Measurements from ENCODE around the gene FCER2. TPM values are rescaled to one million over a fixed set of nuclear protein-coding genes. Genes with fewer than 3 reads are reported as not detected.

FCER2 gene
- polyA plus RNA-seq, 10 donors = 0.22 to 0.97 (median 0.48) TPM; not detected in 1

GRCh38 chr19:7704280-7705060 lies 2.5 kb upstream of the FCER2 start:
- DNase-seq = no peak

DNA sequence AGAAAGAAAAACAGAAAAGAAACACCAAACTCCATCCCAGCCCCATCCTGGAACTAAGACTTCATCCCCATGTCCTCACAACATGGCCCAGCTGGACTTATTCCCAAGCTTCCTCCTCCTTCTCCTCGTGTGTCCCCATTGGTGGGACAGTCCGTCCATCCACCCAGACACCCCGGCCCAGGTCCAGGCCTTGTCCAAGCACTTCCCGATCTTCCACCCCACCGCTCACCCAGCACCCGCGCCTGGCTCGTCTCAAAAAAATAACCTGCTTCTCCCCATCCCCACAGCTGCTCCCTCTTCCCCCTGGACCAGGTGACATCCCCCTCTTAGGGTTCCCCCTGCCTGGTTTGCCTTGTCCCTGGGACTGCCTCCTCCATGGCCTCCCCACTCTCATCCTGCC lies 1.4 kb upstream of the FCER2 start:
- DNase-seq = no peak

GRCh38 chr19:7701049-7701653 lies 780 bp downstream of the FCER2 start:
- no peak for DNase-seq

- DNase-seq = no peak
Observed at GRCh38 chr19:7699417-7700401, 2.2 kb downstream of the FCER2 start.

- DNase-seq = no peak
Observed at GRCh38 chr19:7699003-7699402, 2.9 kb downstream of the FCER2 start.

- DNase-seq = no peak
Observed at GRCh38 chr19:7698583-7698982, 3.3 kb downstream of the FCER2 start.

GRCh38 chr19:7697721-7698287 lies 4.1 kb downstream of the FCER2 start:
- no peak for DNase-seq

GRCh38 chr19:7694499-7694898 lies 7.4 kb downstream of the FCER2 start:
- DNase-seq = no peak

DNA sequence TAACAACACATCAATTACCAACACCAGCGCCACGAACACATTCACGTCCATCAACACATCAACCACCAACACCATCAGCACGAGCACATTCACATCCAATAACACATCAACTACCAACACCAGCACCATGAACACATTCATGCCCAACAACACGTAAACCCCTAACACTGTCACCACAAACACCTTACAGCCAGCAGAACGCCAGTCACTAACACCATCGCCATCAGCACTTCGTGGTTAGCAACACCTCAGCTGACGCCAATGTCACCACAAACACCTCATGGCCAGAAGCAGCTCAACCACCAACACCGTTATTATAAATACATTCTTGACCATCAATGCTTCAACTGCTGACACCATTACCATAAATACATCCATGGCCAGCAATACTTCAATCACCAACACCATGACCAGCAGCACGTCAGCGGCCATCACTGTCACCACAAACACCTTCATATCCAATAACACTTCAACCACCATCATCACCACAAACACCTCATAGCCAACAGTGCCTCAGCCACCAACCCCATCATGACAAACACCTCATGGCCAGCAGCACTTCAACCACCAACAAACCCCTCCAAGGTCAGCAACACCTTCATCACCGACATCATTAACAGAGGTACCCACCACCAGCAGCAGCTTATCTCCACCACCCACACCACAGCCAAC lies 9.4 kb downstream of the FCER2 start:
- DNase-seq = no peak

DNA sequence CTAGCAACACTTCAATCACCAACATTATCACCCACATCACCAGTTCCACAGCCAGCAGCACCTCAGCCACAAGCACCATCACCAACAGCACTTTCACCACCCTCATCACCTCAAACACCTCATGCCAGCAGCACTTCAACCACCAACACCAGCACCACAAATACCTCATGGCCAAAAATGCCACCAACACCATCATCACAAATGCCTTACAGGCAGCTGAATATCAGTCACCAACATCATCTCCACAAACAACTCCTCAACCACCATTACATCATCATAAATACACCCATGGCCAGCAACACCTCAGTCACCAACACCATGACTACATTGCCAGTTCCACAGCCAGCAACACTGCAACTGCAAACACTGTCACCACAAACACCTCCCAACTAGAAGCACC lies 10.4 kb downstream of the FCER2 start:
- DNase-seq = no peak

DNA sequence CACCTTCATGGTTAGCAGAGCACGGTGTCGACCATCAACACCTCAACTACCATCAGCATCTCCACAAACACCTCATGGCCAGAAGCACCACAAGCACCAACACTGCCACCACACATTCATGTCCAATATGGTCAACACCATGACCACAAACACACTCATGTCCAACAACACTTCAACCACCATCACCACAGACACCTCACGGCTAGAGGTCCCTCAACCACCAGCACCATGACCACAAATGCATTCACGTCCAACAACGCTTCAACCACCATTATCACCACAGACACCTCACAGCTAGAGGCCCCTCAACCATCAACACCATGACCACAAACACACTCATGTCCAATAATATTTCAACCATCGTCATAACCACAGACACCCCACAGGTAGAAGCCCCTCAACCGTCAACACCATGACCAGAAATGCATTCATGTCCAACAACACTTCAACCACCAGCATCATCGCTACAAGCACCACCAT lies 11.1 kb downstream of the FCER2 start:
- DNase-seq = no peak

DNA sequence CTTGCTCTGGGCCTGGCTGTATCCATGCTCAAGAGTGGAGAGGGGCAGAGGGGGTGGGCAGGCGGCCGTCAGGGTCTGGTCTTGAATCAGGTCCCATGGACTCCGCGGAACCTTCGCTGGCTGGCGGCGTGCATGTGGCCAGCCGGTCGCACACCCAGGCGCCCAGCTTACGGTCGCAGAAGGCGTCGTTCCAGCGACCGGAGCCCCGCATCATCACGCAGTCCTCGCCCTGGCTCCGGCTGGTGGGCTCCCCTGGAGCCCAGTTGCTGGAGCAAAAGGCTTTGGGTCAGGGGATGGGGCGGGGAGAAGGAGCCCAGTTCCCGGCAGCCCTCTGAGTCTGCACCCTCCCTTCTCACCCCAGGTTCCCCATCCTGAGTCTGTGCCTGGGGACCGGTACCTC lies 12.8 kb downstream of the FCER2 start:
- no peak for DNase-seq

GRCh38 chr19:7687177-7687576 lies 14.8 kb downstream of the FCER2 start:
- no peak for DNase-seq

DNA sequence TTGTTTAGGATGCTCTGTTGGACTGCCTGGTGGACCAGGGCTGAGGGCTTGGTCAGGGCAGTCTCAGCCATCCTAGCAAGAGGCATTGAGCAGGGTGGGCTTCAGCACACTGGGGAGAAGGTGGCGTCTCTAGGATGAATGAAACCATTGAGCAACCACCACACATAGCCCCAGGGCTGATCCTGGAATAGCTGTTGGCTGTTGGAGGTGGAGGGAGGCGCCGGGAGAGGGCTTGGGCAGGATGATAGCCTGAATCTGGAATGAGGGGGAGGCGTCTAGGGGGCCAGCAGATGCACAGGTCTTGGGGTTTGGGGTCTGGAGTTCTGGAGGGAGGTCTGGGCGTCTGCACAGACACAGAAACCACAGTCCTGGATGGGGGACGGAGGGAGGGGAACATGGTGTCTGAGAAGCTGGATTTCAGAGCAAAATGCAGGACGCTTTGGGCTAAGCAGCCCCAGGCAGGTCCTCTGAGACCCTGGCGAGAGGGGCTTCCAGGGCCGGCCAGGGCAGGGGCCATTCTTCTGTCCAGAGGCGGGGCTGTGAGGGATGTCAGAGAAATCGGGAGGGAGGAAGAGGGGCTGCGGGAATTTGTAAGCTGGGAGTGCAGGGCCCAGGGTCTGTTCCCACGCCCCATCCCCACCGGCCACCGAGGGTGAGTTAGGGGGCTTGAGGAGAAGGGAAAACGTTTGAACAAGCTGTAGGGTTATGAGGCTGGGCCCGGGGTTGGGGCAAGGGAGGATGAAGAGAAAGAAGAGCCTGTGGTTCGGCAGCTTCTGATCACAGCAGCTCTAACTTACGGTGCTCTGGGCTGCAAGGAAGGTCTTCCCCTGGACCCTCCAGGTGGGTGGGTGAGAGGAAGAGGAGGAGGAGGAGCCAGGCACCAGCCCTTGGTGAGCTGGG lies 16.1 kb downstream of the FCER2 start:
- no peak for DNase-seq

DNA sequence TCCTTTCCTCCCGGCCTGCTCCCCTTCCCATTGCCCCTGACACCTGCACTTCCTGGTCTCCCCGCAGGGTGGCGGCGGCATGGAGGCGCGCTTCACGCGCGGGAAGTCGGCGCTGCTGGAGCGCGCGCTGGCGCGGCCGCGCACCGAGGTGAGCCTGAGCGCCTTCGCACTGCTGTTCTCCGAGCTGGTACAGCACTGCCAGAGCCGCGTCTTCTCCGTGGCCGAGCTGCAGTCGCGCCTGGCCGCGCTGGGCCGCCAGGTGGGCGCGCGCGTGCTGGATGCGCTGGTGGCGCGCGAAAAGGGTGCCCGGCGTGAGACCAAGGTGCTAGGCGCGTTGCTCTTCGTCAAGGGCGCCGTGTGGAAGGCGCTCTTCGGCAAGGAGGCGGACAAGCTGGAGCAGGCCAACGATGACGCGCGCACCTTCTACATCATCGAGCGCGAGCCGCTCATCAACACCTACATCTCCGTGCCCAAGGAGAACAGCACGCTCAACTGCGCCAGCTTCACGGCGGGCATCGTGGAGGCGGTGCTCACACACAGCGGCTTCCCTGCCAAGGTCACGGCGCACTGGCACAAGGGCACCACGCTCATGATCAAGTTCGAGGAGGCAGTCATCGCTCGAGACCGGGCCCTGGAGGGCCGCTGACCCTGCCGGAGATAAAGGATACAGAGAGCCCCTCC lies 19.6 kb downstream of the FCER2 start:
- peak in 1 of 3 donors; percentile 16 for DNase-seq

- peak; percentile 65 to 88 (median 77) for DNase-seq
Observed at GRCh38 chr19:7681340-7682174, 20.4 kb downstream of the FCER2 start.

GRCh38 chr19:7680606-7681339 lies 21.2 kb downstream of the FCER2 start, which contains the start of gene TRAPPC5:
Gene TRAPPC5 (plus strand): TSS chr19:7680833. CDS start chr19:7682254, 1,421 bp downstream.
- peak; percentile 81 to 96 (median 94) for DNase-seq

Measured in muscle of back (tissue), 11 donors.